Type B pancreatic cell (in vitro differentiated cells): ENCODE measurements around the gene BNC2. TPM values are rescaled to one million over a fixed set of nuclear protein-coding genes. Genes with fewer than 3 reads are reported as not detected.

Experiments
- DNase-seq: peaks from one replicate; pipeline ENCODE4 v3.0.0; 2021; ENCODE audit warnings: mixed read lengths; ENCODE audit not compliant: unreplicated experiment; ENCODE audit errors: extremely low spot score
- H3K27ac Mint-ChIP-seq: 2 replicates; pipeline ENCODE4 v1.8.0; 2021; ENCODE audit warnings: mild to moderate bottlenecking, mixed read lengths
- H3K27me3 Mint-ChIP-seq: 2 replicates; pipeline ENCODE4 v1.8.0; 2021; ENCODE audit warnings: mixed read lengths
- H3K36me3 Mint-ChIP-seq: 2 replicates; pipeline ENCODE4 v1.8.0; 2021; ENCODE audit warnings: mixed read lengths
- H3K4me1 Mint-ChIP-seq: one replicate; pipeline ENCODE4 v1.8.0; 2021; ENCODE audit warnings: mixed read lengths; ENCODE audit not compliant: unreplicated experiment
- H3K4me3 Mint-ChIP-seq: 2 replicates; pipeline ENCODE4 v1.8.0; 2021; ENCODE audit warnings: mild to moderate bottlenecking, mixed read lengths
- H3K9me3 Mint-ChIP-seq: 2 replicates; pipeline ENCODE4 v1.8.0; 2021; ENCODE audit warnings: mixed read lengths
- CTCF ChIP-seq: fragments of 200-600 bp; sonication (generic); conservative IDR thresholded peaks from 2 replicates; pipeline ENCODE4 v1.5.0; 2021; ENCODE audit warnings: antibody characterized with exemption, mild to moderate bottlenecking
- total RNA-seq: library from RNA; stranded (reverse); gene quantifications from 2 replicates; pipeline ENCODE4 v1.2.1, GENCODE V29; 2021; ENCODE audit warnings: low replicate concordance

The BNC2 gene
- total RNA-seq, 1 donor from 2014 or later: 80.9 TPM

GRCh38 chr9:16743375-16743774 is 127.1 kb downstream of the BNC2 start:
- DNase-seq: no peak
- TF ChIP-seq CTCF: no peak
- H3K9me3 Mint-ChIP-seq: no peaks in the 10 kb centered on the region
- H3K4me1 Mint-ChIP-seq: peaks cover 12% of the 10 kb centered on the region
- no peak overlapping the region for H3K27ac Mint-ChIP-seq
- peaks cover 4% of the 10 kb centered on the region for H3K36me3 Mint-ChIP-seq
- peaks cover 3% of the 10 kb centered on the region for H3K27me3 Mint-ChIP-seq
- H3K4me3 Mint-ChIP-seq: no peak overlapping the region

GRCh38 chr9:16735001-16735400 is 135.5 kb downstream of the BNC2 start:
- TF ChIP-seq CTCF: no peak
- no peak for DNase-seq
- no peaks in the 10 kb centered on the region for H3K9me3 Mint-ChIP-seq
- H3K36me3 Mint-ChIP-seq: peaks cover 5% of the 10 kb centered on the region
- H3K27me3 Mint-ChIP-seq: peaks cover 8% of the 10 kb centered on the region
- H3K4me3 Mint-ChIP-seq: no peak overlapping the region
- H3K4me1 Mint-ChIP-seq: peaks cover 25% of the 10 kb centered on the region
- H3K27ac Mint-ChIP-seq: no peak overlapping the region

GRCh38 chr9:16732546-16732945 is 137.9 kb downstream of the BNC2 start:
- H3K4me1 Mint-ChIP-seq: peaks cover 45% of the 10 kb centered on the region
- TF ChIP-seq CTCF: no peak
- H3K4me3 Mint-ChIP-seq: no peak overlapping the region
- H3K27ac Mint-ChIP-seq: no peak overlapping the region
- H3K27me3 Mint-ChIP-seq: peaks cover 27% of the 10 kb centered on the region
- H3K9me3 Mint-ChIP-seq: no peaks in the 10 kb centered on the region
- peaks cover 5% of the 10 kb centered on the region for H3K36me3 Mint-ChIP-seq
- DNase-seq: no peak

- H3K4me3 Mint-ChIP-seq: peak overlapping the region; percentile 71
- no peak for DNase-seq
- H3K27ac Mint-ChIP-seq: peak overlapping the region; percentile 55
- no peak for TF ChIP-seq CTCF
- peaks cover 44% of the 10 kb centered on the region for H3K27me3 Mint-ChIP-seq
- peaks cover 57% of the 10 kb centered on the region for H3K4me1 Mint-ChIP-seq
- H3K9me3 Mint-ChIP-seq: no peaks in the 10 kb centered on the region
- H3K36me3 Mint-ChIP-seq: peaks cover 5% of the 10 kb centered on the region
Observed at GRCh38 chr9:16730162-16730561, 140.3 kb downstream of the BNC2 start.

- Mint-ChIP-seq H3K27ac (peak overlapping the region; percentile 55), H3K27me3 (peaks cover 44% of the 10 kb centered on the region), H3K4me3 (peak overlapping the region; percentile 71), H3K36me3 (peaks cover 5% of the 10 kb centered on the region), H3K9me3 (no peaks in the 10 kb centered on the region), H3K4me1 (peaks cover 57% of the 10 kb centered on the region)
- DNase-seq: no peak
- no peak for TF ChIP-seq CTCF
Observed at GRCh38 chr9:16729651-16730050, 140.8 kb downstream of the BNC2 start.

- peak overlapping the region; percentile 93 for H3K27ac Mint-ChIP-seq
- DNase-seq: no peak
- H3K36me3 Mint-ChIP-seq: no peaks in the 10 kb centered on the region
- no peaks in the 10 kb centered on the region for H3K9me3 Mint-ChIP-seq
- H3K27me3 Mint-ChIP-seq: peaks cover 49% of the 10 kb centered on the region
- no peak for TF ChIP-seq CTCF
- peaks cover 57% of the 10 kb centered on the region for H3K4me1 Mint-ChIP-seq
- H3K4me3 Mint-ChIP-seq: peak overlapping the region; percentile 95
Observed at GRCh38 chr9:16728137-16728508, 142.3 kb downstream of the BNC2 start.
